Adrenal gland (tissue), 12 donors: Measurements from ENCODE around the gene DCC. TPM values are rescaled to one million over a fixed set of nuclear protein-coding genes. Genes with fewer than 3 reads are reported as not detected.

ENCODE experiments used
- DNase-seq, 7 donors: peaks; one replicate each; pipeline ENCODE4 v3.0.0-alpha.2; 2019 to 2020
- H3K27ac ChIP-seq, 5 donors: fragments of 200-600 bp; sonication (generic) in 4 of 5; 1 replicate in 3 of 5; 2 replicates in 2 of 5; pipeline versions ENCODE4 v1.5.1 to v1.8.0; 2016 to 2020; ENCODE audit warnings: mild to moderate bottlenecking in 1 of 5
- H3K27me3 ChIP-seq: fragments of 200-600 bp; 2 replicates; pipeline ENCODE4 v1.8.0; 2021
- H3K36me3 ChIP-seq, 2 donors: fragments of 200-600 bp; replicated peaks in 1 of 2; 1 replicate in 1 of 2; 2 replicates in 1 of 2; pipeline versions ENCODE4 v1.5.1 to v1.8.0; 2018 to 2022
- H3K4me1 ChIP-seq, 2 donors: fragments of 200-600 bp; replicated peaks in 1 of 2; 1 replicate in 1 of 2; 2 replicates in 1 of 2; pipeline versions ENCODE4 v1.5.1 to v1.8.0; 2018 to 2021
- H3K4me3 ChIP-seq, 4 donors: fragments of 200-600 bp; sonication (generic) in 3 of 4; one replicate each; pipeline ENCODE4 v1.5.1; 2016 to 2018
- H3K9me3 ChIP-seq, 3 donors: fragments of 200-600 bp; sonication (generic) in 1 of 3; replicated peaks in 1 of 3; 1 replicate in 2 of 3; 2 replicates in 1 of 3; pipeline versions ENCODE4 v1.5.1 to v1.8.0; 2016 to 2021
- CTCF ChIP-seq, 6 experiments: fragments of 450-650 bp in 4 of 6; fragments of 200-600 bp in 2 of 6; sonication (generic) in 1 of 6; IDR thresholded peaks; 1 replicate in 5 of 6; 2 replicates in 1 of 6; pipeline versions ENCODE4 v1.5.1 to v1.8.0; 2016 to 2021; ENCODE audit warnings: antibody characterized with exemption in 6 of 6, mild to moderate bottlenecking in 2 of 6, moderate library complexity in 1 of 6
- POLR2A ChIP-seq, 2 donors: fragments of 450-650 bp; IDR thresholded peaks; one replicate each; pipeline ENCODE4 v1.6.1; 2017; ENCODE audit warnings: antibody characterized with exemption in 2 of 2, mild to moderate bottlenecking in 2 of 2, moderate library complexity in 1 of 2
- WGBS, 4 donors: extraction: QIAGEN DNeasy Blood & Tissue Kit in 2 of 4; methylation state at CpG; one replicate each; pipeline versions ENCODE4 v1.1.5 to v1.1.7; 2013 to 2017; 5-methylcytosine and 5-hydroxymethylcytosine counted together
- intact Hi-C, 2 donors: fragments of 100-400 bp; cut with DNase I; formaldehyde crosslinking; loops; one replicate each; pipeline versions ENCODE4 v1.14.1 to v1.15.0; 2022 to 2023
- polyA plus RNA-seq, 3 donors: library from polyadenylated mRNA; stranded (reverse); fragments of 200-250 nt in 2 of 3; fragments of 350-450 nt in 1 of 3; fragmentation: Illumina TruSeq in 1 of 3; extraction: RNeasy Lipid Tissue Mini Kit (QIAGEN cat#74804) in 1 of 3; gene quantifications; one replicate each; pipeline ENCODE4 v1.2.3, GENCODE V29; 2013 to 2014
- total RNA-seq, 9 donors: library from RNA; depleted of rRNA in 4 of 9; stranded (reverse); fragments of >200 nt in 4 of 9; fragments of 120-200 nt in 1 of 9; fragmentation: NEBNext Ultra II Directional in 1 of 9; extraction: Animal tissue kit (Norgen Biotek cat#: 25700) in 1 of 9; gene quantifications; one replicate each; pipeline versions ENCODE4 v1.1.0 to v1.2.4, GENCODE V29; 2013 to 2023
- donor health status: healthy with polysubstance abuse.
- donor health status: Bipolar disorder and iron deficiency.
- donor health status: DM: yes; HTN: yes; CAD: no.
- donor health status: DM: no; HTN: no; CAD: no.
- donor health status: DM: no; HTN: no; CAD: no.
- donor health status: DM: yes; HTN: yes; CAD: no.

The DCC gene
- total and polyA plus RNA-seq, 12 donors: 0.33 to 3.5 (median 1.1) TPM; not detected in 1

- Histone ChIP-seq H3K27me3 (no peaks in the 10 kb centered on the region), H3K4me3 (no peak overlapping the region), H3K4me1 (no peaks in the 10 kb centered on the region), H3K27ac (no peak overlapping the region), H3K36me3 (no peaks in the 10 kb centered on the region), H3K9me3 (no peaks in the 10 kb centered on the region)
- WGBS, 4 donors: 52 to 60% (median 57%) methylated on average over 3 of the region's 3 CpGs
- intact Hi-C loops: no loop called here
- no peak for TF ChIP-seq CTCF (IDR thresholded peaks at IDR 0.05)
- no peak for TF ChIP-seq POLR2A (IDR thresholded peaks at IDR 0.05)
- no peak for DNase-seq
Measured at GRCh38 chr18:53402670-53403069, 1062.7 kb downstream of the DCC start.

- TF ChIP-seq POLR2A (IDR thresholded peaks at IDR 0.05) (no peak), CTCF (IDR thresholded peaks at IDR 0.05) (no peak)
- Histone ChIP-seq H3K9me3 (no peaks in the 10 kb centered on the region), H3K4me3 (no peak overlapping the region), H3K27ac (no peak overlapping the region), H3K36me3 (no peaks in the 10 kb centered on the region), H3K4me1 (no peaks in the 10 kb centered on the region), H3K27me3 (no peaks in the 10 kb centered on the region)
- no peak for DNase-seq
- intact Hi-C loops: no loop called here
- 79 to 87% (median 86%) methylated on average over 5 of the region's 5 CpGs for WGBS, 4 donors
Measured at GRCh38 chr18:53408271-53408670, 1068.3 kb downstream of the DCC start.

- WGBS, 4 donors: 55 to 69% (median 61%) methylated on average over 3 of the region's 3 CpGs
Measured at GRCh38 chr18:53411511-53411910, 1071.5 kb downstream of the DCC start.

GRCh38 chr18:53417003-53417402 lies 1077.0 kb downstream of the DCC start:
- no peak for DNase-seq
- H3K4me3 ChIP-seq: no peak overlapping the region
- H3K36me3 ChIP-seq: no peaks in the 10 kb centered on the region
- H3K9me3 ChIP-seq: no peaks in the 10 kb centered on the region
- no peak overlapping the region for H3K27ac ChIP-seq
- WGBS, 4 donors: 19 to 26% (median 22%) methylated on average over 4 of the region's 4 CpGs
- H3K27me3 ChIP-seq: no peaks in the 10 kb centered on the region
- no peaks in the 10 kb centered on the region for H3K4me1 ChIP-seq
- TF ChIP-seq POLR2A (IDR thresholded peaks at IDR 0.05): no peak
- no peak for TF ChIP-seq CTCF (IDR thresholded peaks at IDR 0.05)
- intact Hi-C loops: no loop called here

More at GRCh38 chr18:53411511-53411910, 1071.5 kb downstream of the DCC start:
- no peak for TF ChIP-seq CTCF (IDR thresholded peaks at IDR 0.05)
- Histone ChIP-seq H3K4me1 (no peaks in the 10 kb centered on the region), H3K4me3 (no peak overlapping the region), H3K9me3 (no peaks in the 10 kb centered on the region), H3K36me3 (no peaks in the 10 kb centered on the region), H3K27ac (no peak overlapping the region), H3K27me3 (no peaks in the 10 kb centered on the region)
- no peak for DNase-seq
- intact Hi-C loops: no loop called here
